H9 (cell line): ENCODE measurements around the gene LYZL6. TPM values are rescaled to one million over a fixed set of nuclear protein-coding genes. Genes with fewer than 3 reads are reported as not detected.

ENCODE experiments used
- DNase-seq: peaks from one replicate; pipeline ENCODE4 v3.0.0-alpha.2; 2017
- H2AFZ ChIP-seq: one replicate; pipeline ENCODE4 v1.6.1; 2013; ENCODE audit warnings: mild to moderate bottlenecking, low read length, control low read depth, moderate library complexity
- H2AK5ac ChIP-seq: 2 replicates; pipeline ENCODE4 v1.6.1; 2013; ENCODE audit warnings: low read length, control low read depth, mixed read lengths; ENCODE audit not compliant: insufficient read length
- H2BK120ac ChIP-seq: one replicate; pipeline ENCODE4 v1.6.1; 2013; ENCODE audit warnings: low read depth, mild to moderate bottlenecking, low read length, control low read depth, inconsistent platforms; ENCODE audit not compliant: poor library complexity, severe bottlenecking
- H2BK12ac ChIP-seq: 2 replicates; pipeline ENCODE4 v1.6.1; 2013; ENCODE audit warnings: low read length, control low read depth, mixed read lengths, low read depth; ENCODE audit not compliant: insufficient read length
- H2BK15ac ChIP-seq: 2 replicates; pipeline ENCODE4 v1.6.1; 2013; ENCODE audit warnings: low read depth, low read length, control low read depth
- H2BK20ac ChIP-seq: one replicate; pipeline ENCODE4 v1.6.1; 2013; ENCODE audit warnings: low read depth, mild to moderate bottlenecking, low read length, control low read depth, inconsistent platforms; ENCODE audit not compliant: poor library complexity, severe bottlenecking
- H2BK5ac ChIP-seq: 2 replicates; pipeline ENCODE4 v1.6.1; 2013; ENCODE audit warnings: low read length, control low read depth, mixed read lengths; ENCODE audit not compliant: insufficient read length
- H3K14ac ChIP-seq: 2 replicates; pipeline ENCODE4 v1.6.1; 2013; ENCODE audit warnings: low read length, control low read depth; ENCODE audit not compliant: insufficient read depth
- H3K18ac ChIP-seq: 2 replicates; pipeline ENCODE4 v1.6.1; 2013; ENCODE audit warnings: low read depth, mild to moderate bottlenecking, mixed read lengths, low read length, control low read depth; ENCODE audit not compliant: insufficient read length
- H3K23ac ChIP-seq: 2 replicates; pipeline ENCODE4 v1.6.1; 2013; ENCODE audit warnings: low read length, control low read depth, mixed read lengths, low read depth; ENCODE audit not compliant: insufficient read length
- H3K23me2 ChIP-seq: 2 replicates; pipeline ENCODE4 v1.6.1; 2013; ENCODE audit warnings: low read depth, mild to moderate bottlenecking, mixed read lengths, low read length, control low read depth; ENCODE audit not compliant: insufficient read length, poor library complexity, severe bottlenecking
- H3K27ac ChIP-seq: 2 replicates; pipeline ENCODE4 v1.5.1; 2013; ENCODE audit warnings: low read length, control low read depth, mixed read lengths, low read depth; ENCODE audit not compliant: insufficient read length
- H3K27me3 ChIP-seq: 2 replicates; pipeline ENCODE4 v1.6.1; 2013; ENCODE audit warnings: low read length, control low read depth, inconsistent platforms; ENCODE audit not compliant: insufficient read depth
- H3K4ac ChIP-seq: 2 replicates; pipeline ENCODE4 v1.6.1; 2013; ENCODE audit warnings: low read depth, mild to moderate bottlenecking, control low read depth, inconsistent platforms, low read length, moderate library complexity
- H3K4me1 ChIP-seq: 2 replicates; pipeline ENCODE4 v1.6.1; 2013; ENCODE audit warnings: low read length, control low read depth, inconsistent platforms; ENCODE audit not compliant: insufficient read depth
- H3K4me2 ChIP-seq: 2 replicates; pipeline ENCODE4 v1.6.1; 2013; ENCODE audit warnings: low read length, control low read depth, mixed read lengths; ENCODE audit not compliant: insufficient read length, insufficient read depth
- H3K56ac ChIP-seq: 2 replicates; pipeline ENCODE4 v1.6.1; 2013; ENCODE audit warnings: low read depth, mild to moderate bottlenecking, mixed read lengths, low read length, control low read depth; ENCODE audit not compliant: insufficient read length
- H3K79me1 ChIP-seq: 2 replicates; pipeline ENCODE4 v1.6.1; 2013; ENCODE audit warnings: low read depth, mild to moderate bottlenecking, moderate library complexity, low read length, control low read depth, inconsistent platforms; ENCODE audit not compliant: insufficient read depth, poor library complexity, severe bottlenecking
- H3K79me2 ChIP-seq: 2 replicates; pipeline ENCODE4 v1.6.1; 2013; ENCODE audit warnings: low read length, control low read depth, inconsistent platforms; ENCODE audit not compliant: insufficient read depth
- H3K9ac ChIP-seq: 2 replicates; pipeline ENCODE4 v1.6.1; 2013; ENCODE audit warnings: low read length, control low read depth, mixed read lengths; ENCODE audit not compliant: insufficient read length; ENCODE audit errors: extremely low read depth
- H3K9me3 ChIP-seq: one replicate; pipeline ENCODE4 v1.6.1; 2013; ENCODE audit warnings: low read depth, low read length, inconsistent platforms; ENCODE audit not compliant: control insufficient read depth
- H3T11ph ChIP-seq: one replicate; pipeline ENCODE4 v1.6.1; 2013; ENCODE audit warnings: mild to moderate bottlenecking, low read length, control low read depth, inconsistent platforms
- H4K20me1 ChIP-seq: one replicate; pipeline ENCODE4 v1.6.1; 2013; ENCODE audit not compliant: control insufficient read depth, insufficient read length, insufficient read depth
- H4K5ac ChIP-seq: 2 replicates; pipeline ENCODE4 v1.6.1; 2013; ENCODE audit warnings: low read depth, mild to moderate bottlenecking, mixed read lengths, low read length, control low read depth; ENCODE audit not compliant: insufficient read length
- H4K8ac ChIP-seq: replicated peaks from 2 replicates; pipeline ENCODE4 v1.6.1; 2013; ENCODE audit warnings: low read length, control low read depth, mixed read lengths, low read depth; ENCODE audit not compliant: insufficient read length
- H4K91ac ChIP-seq: 2 replicates; pipeline ENCODE4 v1.6.1; 2013; ENCODE audit warnings: low read depth, mild to moderate bottlenecking, moderate library complexity, mixed read lengths, low read length, control low read depth; ENCODE audit not compliant: insufficient read length
- H3K27ac Mint-ChIP-seq, 3 experiments: 2 replicates in 2 of 3; 3 replicates in 1 of 3; pipeline ENCODE4 v1.8.0; 2020 to 2021; ENCODE audit warnings: mixed read lengths in 3 of 3, mild to moderate bottlenecking in 1 of 3, moderate library complexity in 1 of 3
- H3K27me3 Mint-ChIP-seq: 2 replicates; pipeline ENCODE4 v1.8.0; 2021; ENCODE audit warnings: low read depth, mild to moderate bottlenecking, moderate library complexity, mixed read lengths
- H3K36me3 Mint-ChIP-seq, 3 experiments: 2 replicates in 2 of 3; 3 replicates in 1 of 3; pipeline ENCODE4 v1.8.0; 2020 to 2021; ENCODE audit warnings: low read depth in 3 of 3, mixed read lengths in 3 of 3; ENCODE audit not compliant: insufficient read depth in 1 of 3
- H3K4me1 Mint-ChIP-seq, 2 experiments: 2 replicates each; pipeline ENCODE4 v1.8.0; 2020; ENCODE audit warnings: mixed read lengths in 2 of 2
- H3K4me3 Mint-ChIP-seq, 2 experiments: 2 replicates in 1 of 2; 3 replicates in 1 of 2; pipeline ENCODE4 v1.8.0; 2020 to 2021; ENCODE audit warnings: mild to moderate bottlenecking in 2 of 2, mixed read lengths in 2 of 2, moderate library complexity in 1 of 2
- H3K9me3 Mint-ChIP-seq, 2 experiments: 2 replicates in 1 of 2; 3 replicates in 1 of 2; pipeline ENCODE4 v1.8.0; 2020; ENCODE audit warnings: mild to moderate bottlenecking in 2 of 2, mixed read lengths in 2 of 2, moderate library complexity in 1 of 2
- WGBS: extraction: QIAGEN DNeasy Blood & Tissue Kit; methylation state at CpG from one replicate; pipeline ENCODE4 v1.1.7; 2013; ENCODE audit warnings: missing lambda C conversion rate, low lambda C conversion rate, mixed read lengths; ENCODE audit not compliant: insufficient read length; ENCODE audit errors: extremely low coverage; 5-methylcytosine and 5-hydroxymethylcytosine counted together
- total RNA-seq: library from RNA; stranded (reverse); gene quantifications from 2 replicates; pipeline ENCODE4 v1.2.1, GENCODE V29; 2021
- TF ChIP-seq, protein P1 (sequence below): fragments of 200-600 bp; sonication (generic); conservative IDR thresholded peaks from 3 replicates; pipeline ENCODE4 v1.8.0; 2021; ENCODE audit warnings: antibody characterized with exemption, mild to moderate bottlenecking

Gene LYZL6
- total RNA-seq, 1 experiment from 2014 or later, result not detected

DNA sequence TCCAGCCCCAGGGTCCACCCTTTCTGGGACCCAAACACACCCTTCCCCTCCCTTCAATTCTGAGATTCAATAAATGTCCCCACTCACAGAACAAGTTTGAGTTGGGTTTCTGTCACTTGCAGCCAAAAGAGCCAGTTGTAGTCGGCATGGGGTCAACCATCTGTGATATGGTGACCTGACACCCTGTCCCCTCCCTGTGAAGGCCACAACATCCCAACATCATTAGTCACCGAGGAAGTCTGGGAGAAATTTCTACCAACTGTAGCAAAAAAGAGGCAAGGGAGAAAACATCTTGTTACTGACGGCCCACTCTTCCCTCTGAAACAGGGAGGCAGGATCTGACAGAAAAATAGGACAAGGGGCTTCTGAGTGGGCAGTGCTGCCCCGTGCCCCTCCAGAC lies 638 bp upstream of the LYZL6 start:
- no peak overlapping the region for H3K4me3 Mint-ChIP-seq
- no peak overlapping the region for H3K27ac ChIP-seq

More for the DNA sequence above, 638 bp upstream of the LYZL6 start:
- Histone ChIP-seq H2BK5ac (no peak overlapping the region), H2BK120ac (no peak overlapping the region), H3K56ac (no peak overlapping the region), H2BK12ac (no peak overlapping the region), H4K20me1 (no peaks in the 10 kb centered on the region), H3K23me2 (no peaks in the 10 kb centered on the region), H2BK15ac (no peak overlapping the region), H3K4me2 (no peak overlapping the region), H4K5ac (no peak overlapping the region), H2AK5ac (no peak overlapping the region), H3K4ac (no peak overlapping the region), H4K91ac (no peak overlapping the region), H3K79me1 (no peaks in the 10 kb centered on the region), H3K4me1 (no peaks in the 10 kb centered on the region), H3K14ac (no peak overlapping the region), H2AFZ (no peak overlapping the region), H3T11ph (no peak overlapping the region), H3K9ac (no peak overlapping the region), H3K79me2 (no peaks in the 10 kb centered on the region), H4K8ac (no peak overlapping the region), H3K23ac (no peak overlapping the region), H3K27me3 (no peaks in the 10 kb centered on the region), H3K18ac (no peak overlapping the region), H3K9me3 (no peaks in the 10 kb centered on the region), H2BK20ac (no peak overlapping the region)
- no peak overlapping the region for H3K27ac Mint-ChIP-seq
- H3K27me3 Mint-ChIP-seq, result no peaks in the 10 kb centered on the region; the same call in 1 of the 2 replicates
- H3K36me3 Mint-ChIP-seq, result no peaks in the 10 kb centered on the region
- DNase-seq, result no peak
- WGBS, result no CpG with 5 or more reads among the region's 4 CpGs
- H3K4me1 Mint-ChIP-seq, result no peaks in the 10 kb centered on the region
- no peaks in the 10 kb centered on the region for H3K9me3 Mint-ChIP-seq
- TF ChIP-seq, protein P1, sequence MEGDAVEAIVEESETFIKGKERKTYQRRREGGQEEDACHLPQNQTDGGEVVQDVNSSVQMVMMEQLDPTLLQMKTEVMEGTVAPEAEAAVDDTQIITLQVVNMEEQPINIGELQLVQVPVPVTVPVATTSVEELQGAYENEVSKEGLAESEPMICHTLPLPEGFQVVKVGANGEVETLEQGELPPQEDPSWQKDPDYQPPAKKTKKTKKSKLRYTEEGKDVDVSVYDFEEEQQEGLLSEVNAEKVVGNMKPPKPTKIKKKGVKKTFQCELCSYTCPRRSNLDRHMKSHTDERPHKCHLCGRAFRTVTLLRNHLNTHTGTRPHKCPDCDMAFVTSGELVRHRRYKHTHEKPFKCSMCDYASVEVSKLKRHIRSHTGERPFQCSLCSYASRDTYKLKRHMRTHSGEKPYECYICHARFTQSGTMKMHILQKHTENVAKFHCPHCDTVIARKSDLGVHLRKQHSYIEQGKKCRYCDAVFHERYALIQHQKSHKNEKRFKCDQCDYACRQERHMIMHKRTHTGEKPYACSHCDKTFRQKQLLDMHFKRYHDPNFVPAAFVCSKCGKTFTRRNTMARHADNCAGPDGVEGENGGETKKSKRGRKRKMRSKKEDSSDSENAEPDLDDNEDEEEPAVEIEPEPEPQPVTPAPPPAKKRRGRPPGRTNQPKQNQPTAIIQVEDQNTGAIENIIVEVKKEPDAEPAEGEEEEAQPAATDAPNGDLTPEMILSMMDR, result no peak
